NB4 (cell line): ENCODE results near the gene OBSCN.

ENCODE experiments used
- CTCF ChIP-seq: IDR thresholded peaks from one replicate; pipeline ENCODE4 v1.5.1; 2012; ENCODE audit warnings: low read depth, low read length
- MYC ChIP-seq: IDR thresholded peaks from 2 replicates; pipeline ENCODE4 v1.6.1; 2011; ENCODE audit warnings: low read depth, low read length
- POLR2A ChIP-seq: IDR thresholded peaks from 2 replicates; pipeline ENCODE4 v1.6.1; 2011; ENCODE audit warnings: mild to moderate bottlenecking; ENCODE audit not compliant: insufficient read length; ENCODE audit errors: extremely low read depth

GRCh38 chr1:228341450-228341813 is 133.6 kb downstream of the OBSCN start:
- TF ChIP-seq CTCF (no peak), POLR2A (no peak), MYC (no peak)
